Suprapubic skin (tissue), 3 donors: ENCODE data around the gene MOSPD2.

Source experiments
- CTCF ChIP-seq, 2 donors: fragments of 200-600 bp in 1 of 2; fragments of 450-650 bp in 1 of 2; sonication (generic) in 1 of 2; IDR thresholded peaks; one replicate each; pipeline ENCODE4 v1.5.1; 2016 to 2019; ENCODE audit warnings: antibody characterized with exemption in 2 of 2, mild to moderate bottlenecking in 1 of 2, moderate library complexity in 1 of 2
- POLR2AphosphoS5 ChIP-seq, 3 donors: sonication (generic); formaldehyde crosslinking; IDR thresholded peaks; one replicate each; pipeline ENCODE4 v1.6.1; 2017; ENCODE audit warnings: antibody characterized with exemption in 3 of 3

GRCh38 chrX:14920196-14920595, 47.0 kb downstream of the MOSPD2 start:
- TF ChIP-seq CTCF (IDR thresholded peaks at IDR 0.05), result no peak
- TF ChIP-seq POLR2AphosphoS5 (IDR thresholded peaks at IDR 0.05), result no peak
